ENCODE measurements around the gene ARMC6.
"Not testable (repeated sequence)": the region's sequence is repeated elsewhere in the genome, so short reads cannot be mapped to it uniquely, and the experiment has no call there.

Gene ARMC6

DNA sequence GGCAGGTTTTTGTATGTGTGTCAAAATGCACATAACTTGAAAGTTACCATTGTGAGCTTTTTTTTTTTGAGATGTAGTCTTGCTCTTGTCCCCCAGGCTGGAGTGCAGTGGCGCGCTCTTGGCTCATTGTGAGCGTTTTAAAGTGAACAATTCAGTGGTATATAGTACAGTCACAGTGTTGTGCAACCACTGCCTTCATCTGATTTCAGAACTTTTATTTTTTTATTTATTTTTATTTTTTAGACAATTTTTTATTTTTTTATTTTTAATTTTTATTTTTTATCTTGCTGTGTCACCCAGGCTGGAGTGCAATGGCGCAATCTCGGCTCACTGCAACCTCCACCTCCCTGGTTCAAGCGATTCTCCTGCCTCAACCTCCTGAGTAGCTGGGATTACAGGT lies 45.4 kb downstream of the ARMC6 start:
- DNase-seq = no peak

DNA sequence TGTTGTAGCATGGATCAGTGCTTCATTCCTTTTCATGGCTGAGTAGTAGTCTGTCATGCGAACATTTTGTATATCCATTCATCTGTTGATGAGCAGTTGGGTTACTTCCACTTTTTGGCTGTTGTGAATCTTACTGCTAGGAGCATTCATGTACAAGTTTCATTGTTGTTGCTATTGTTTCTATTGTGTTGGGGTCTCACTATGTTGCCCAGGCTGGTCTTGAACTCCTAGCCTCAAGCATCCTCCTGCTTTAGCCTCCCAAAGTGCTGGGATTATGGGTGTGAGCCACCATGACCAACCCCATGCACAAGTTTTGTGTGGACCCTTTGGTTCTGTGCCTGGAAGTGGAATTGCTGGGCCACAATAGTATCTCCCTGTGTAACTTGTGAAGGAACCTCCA lies 46.2 kb downstream of the ARMC6 start:
- DNase-seq = no peak

- no peak for DNase-seq
Measured at GRCh38 chr19:19081642-19082151, 48.3 kb downstream of the ARMC6 start.

DNA sequence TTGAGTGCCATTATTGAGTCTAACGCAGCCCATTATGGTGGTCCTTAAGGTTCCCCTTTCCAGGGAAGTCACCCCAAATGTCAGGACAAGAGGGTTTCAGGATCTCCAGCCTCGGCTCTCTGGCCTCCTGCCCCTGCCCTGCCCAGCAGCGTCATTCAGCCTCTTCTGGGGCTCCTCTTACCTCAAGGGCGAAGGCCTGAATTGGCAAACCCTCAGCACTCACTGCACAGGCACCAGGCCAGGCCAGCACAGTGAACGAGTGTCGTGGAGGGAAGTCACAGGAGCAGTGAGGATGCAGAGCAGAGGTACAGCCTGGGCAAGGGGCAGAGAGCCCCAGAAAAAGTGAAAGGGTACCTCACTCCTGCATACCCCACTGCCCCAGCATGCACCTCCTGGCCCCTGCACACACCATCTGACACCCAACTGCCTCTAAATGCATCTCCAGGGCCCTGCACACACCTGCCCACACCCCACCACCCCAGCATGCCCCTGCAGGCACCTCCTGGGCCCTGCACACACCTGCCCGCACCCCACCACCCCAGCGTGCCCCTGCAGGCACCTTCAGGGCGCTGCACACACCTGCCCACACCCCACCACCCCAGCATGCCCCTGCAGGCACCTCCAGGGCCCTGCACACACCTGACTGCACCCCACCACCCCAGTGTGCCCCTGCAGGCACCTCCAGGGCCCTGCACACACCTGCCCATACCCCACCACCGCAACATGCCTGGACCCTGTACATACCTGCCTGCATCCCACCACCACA lies 50.2 kb downstream of the ARMC6 start:
- no peak for DNase-seq

DNA sequence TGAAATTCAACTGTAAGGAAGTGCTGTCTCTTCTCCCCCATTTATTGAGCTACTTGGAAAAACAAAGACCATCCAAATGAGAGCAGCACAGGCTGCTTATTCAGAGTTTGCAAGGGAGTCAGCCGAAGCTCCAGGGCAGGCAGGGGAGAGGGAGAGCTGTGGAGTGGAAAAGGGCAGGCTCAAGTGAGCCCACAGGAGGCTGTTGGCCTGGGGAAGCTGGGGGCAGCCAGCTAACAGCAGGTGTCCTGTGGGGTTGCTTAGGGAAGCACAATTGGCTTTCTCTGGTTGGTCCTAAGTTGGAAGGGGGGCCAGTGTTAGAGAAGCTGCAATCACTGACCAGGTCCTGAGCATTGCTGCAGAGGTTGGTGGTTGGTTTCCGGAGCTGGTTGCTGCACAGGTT lies 54.3 kb downstream of the ARMC6 start:
- no peak for DNase-seq

- DNase-seq = no peak
Measured at GRCh38 chr19:19094513-19094912, 61.1 kb downstream of the ARMC6 start.

DNA sequence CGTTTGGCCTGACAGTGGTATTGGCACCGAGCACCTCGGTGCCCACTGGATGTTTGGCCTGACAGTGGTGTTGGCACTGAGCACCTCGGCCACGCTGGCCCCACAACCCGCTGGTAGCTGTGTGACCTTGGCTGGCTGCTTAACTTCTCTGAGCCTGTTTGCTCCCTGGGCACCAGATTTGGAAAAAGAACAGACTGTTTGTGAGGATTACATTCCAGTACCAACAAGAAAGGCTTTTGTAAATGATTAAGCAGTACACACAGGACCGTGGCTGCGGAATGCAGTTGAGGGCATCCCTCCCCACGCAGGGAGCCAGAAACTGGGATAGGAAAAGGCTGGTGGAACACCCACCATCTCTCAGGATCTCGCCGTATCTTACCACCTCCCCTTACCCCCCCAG lies 62.3 kb downstream of the ARMC6 start:
- no peak for DNase-seq

GRCh38 chr19:19096641-19097627 lies 63.5 kb downstream of the ARMC6 start:
- DNase-seq = no peak

GRCh38 chr19:19098084-19098702 lies 64.8 kb downstream of the ARMC6 start:
- DNase-seq = no peak

GRCh38 chr19:19098703-19099632 lies 65.6 kb downstream of the ARMC6 start:
- no peak for DNase-seq

DNA sequence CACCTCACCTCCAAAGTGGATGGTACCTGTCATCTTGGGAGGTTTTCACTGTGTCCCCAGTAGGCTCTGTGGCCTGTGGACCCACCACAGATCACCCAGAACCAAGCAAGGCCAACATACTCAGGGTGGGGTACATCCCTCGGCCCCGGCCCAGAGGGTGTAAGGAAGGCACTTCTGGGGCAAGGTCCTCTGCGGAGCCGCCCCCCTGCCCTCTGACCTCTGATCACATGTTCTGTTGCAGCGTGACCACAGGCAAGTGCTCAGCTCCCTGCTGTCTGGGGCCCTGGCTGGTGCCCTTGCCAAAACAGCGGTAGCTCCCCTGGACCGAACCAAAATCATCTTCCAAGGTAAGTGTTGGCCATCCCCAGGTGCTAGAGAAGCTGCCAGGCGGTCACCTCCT lies 68.1 kb downstream of the ARMC6 start:
- DNase-seq = no peak

DNA sequence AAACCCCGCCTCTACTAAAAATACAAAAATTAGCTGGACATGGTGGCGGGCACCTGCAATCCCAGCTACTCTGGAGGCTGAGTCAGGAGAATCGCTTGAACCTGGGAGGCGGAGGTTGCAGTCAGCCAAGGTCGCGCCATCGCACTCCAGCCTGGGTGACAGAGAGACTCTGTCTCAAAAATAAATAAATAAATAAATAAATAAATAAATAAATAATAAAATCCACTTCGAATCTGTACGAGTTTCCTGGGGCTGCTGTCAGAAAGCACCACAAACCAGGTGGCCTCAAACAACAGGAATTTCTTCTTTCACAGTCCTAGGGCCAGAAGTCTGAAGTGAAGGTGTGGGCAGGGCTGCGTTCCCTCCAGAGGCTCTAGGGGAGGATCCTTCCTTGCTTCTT lies 69.2 kb downstream of the ARMC6 start:
- not testable (repeated sequence) for DNase-seq

- no peak for DNase-seq
Measured at GRCh38 chr19:19103167-19103566, 69.8 kb downstream of the ARMC6 start.

DNA sequence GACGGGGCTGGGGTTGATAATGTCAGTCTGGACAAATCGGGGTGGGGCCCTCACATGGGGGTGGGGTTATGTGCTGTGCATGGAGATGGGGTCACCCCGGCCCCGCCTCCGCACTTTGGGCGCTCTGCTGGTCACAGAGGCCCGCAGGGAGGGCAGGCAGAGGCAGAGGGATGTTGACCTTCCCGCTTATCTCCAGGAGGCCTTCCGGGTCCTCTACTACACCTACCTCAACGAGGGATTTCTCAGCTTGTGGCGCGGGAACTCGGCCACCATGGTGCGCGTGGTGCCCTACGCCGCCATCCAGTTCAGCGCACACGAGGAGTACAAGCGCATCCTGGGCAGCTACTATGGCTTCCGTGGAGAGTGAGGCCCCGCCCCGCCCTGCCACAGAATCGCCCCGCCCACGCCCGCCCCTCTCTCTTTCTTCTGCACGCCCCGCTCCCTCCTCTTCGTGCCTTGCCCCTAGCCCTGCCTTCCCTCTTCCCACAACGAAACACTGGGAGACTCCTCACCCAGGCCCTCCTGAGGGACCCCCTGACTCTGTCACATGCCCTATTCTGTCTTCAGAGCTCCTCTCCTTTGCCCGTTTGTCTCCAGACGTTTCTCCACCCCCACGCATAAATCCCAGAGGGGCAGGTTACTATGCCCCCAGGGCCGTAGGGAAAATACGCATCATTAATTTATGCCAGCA lies 72.1 kb downstream of the ARMC6 start:
- no peak for DNase-seq

- DNase-seq = no peak
Measured at GRCh38 chr19:19106056-19106551, 72.7 kb downstream of the ARMC6 start.

DNA sequence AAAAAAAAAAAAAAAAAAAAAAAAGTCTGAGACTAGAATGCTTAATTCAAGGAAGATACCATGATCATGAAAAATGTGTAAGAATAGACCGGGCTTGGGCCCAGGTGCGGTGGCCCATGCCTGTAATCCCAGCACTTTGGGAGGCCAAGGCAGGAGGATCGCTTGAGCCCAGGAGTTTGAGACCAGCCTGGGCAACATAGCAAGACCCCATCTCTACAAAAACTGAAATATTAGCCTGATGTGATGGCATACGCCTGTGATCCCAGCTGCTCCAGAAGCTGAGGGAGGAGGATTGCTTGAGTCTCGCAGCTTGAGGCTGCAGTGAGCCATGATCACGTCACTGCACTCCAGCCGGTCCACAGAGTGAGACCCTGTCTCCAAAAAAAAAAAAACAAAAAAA lies 73.5 kb downstream of the ARMC6 start:
- not testable (repeated sequence) for DNase-seq

GRCh38 chr19:19107654-19108053 lies 74.3 kb downstream of the ARMC6 start:
- no peak for DNase-seq
